GM10266 (cell line): ENCODE measurements around the gene PITPNM3.

Source experiments
- DNase-seq: peaks from one replicate; pipeline ENCODE4 v3.0.0; 2012; ENCODE audit errors: extremely low spot score
- TF ChIP-seq, protein P1 (sequence below): IDR thresholded peaks from 2 replicates; pipeline ENCODE4 v1.5.1; 2012; ENCODE audit warnings: mild to moderate bottlenecking, low read depth; ENCODE audit not compliant: control insufficient read depth, insufficient read depth; ENCODE audit errors: missing control alignments

The PITPNM3 gene

DNA sequence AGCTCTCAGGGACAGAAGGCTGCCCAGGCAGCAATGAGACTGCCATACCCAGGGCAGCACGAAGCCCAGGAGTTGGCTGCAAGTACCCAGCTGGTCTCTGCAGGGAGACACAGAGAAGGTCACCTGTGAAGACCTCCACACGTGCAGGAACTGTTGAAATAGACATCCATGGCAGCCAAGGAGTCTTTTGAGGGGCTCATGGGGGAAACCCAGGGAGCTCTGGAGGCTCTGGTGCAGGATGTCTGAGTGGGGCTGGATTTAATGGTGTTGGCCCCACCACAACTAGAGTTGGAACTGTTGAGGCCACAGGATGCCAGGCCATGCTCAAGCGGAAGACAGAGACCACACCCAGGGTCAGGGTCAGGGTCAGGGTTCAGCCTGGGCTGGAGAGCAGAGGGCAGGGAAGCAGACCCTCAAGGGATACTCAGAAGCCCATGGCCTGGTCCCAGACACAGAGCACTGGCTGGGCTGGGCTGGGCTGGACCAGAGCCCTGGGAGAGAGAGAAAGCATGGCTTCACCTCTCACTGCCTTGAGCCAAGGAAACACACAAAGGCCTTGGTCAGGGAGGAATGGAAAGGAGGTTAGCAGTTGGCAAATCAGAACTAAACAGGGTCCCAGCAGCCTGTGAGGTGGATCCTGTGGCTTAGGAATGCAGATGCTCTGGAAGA, 21.4 kb downstream of the PITPNM3 start:
- TF ChIP-seq, protein P1, sequence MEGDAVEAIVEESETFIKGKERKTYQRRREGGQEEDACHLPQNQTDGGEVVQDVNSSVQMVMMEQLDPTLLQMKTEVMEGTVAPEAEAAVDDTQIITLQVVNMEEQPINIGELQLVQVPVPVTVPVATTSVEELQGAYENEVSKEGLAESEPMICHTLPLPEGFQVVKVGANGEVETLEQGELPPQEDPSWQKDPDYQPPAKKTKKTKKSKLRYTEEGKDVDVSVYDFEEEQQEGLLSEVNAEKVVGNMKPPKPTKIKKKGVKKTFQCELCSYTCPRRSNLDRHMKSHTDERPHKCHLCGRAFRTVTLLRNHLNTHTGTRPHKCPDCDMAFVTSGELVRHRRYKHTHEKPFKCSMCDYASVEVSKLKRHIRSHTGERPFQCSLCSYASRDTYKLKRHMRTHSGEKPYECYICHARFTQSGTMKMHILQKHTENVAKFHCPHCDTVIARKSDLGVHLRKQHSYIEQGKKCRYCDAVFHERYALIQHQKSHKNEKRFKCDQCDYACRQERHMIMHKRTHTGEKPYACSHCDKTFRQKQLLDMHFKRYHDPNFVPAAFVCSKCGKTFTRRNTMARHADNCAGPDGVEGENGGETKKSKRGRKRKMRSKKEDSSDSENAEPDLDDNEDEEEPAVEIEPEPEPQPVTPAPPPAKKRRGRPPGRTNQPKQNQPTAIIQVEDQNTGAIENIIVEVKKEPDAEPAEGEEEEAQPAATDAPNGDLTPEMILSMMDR: no peak
- DNase-seq: no peak

DNA sequence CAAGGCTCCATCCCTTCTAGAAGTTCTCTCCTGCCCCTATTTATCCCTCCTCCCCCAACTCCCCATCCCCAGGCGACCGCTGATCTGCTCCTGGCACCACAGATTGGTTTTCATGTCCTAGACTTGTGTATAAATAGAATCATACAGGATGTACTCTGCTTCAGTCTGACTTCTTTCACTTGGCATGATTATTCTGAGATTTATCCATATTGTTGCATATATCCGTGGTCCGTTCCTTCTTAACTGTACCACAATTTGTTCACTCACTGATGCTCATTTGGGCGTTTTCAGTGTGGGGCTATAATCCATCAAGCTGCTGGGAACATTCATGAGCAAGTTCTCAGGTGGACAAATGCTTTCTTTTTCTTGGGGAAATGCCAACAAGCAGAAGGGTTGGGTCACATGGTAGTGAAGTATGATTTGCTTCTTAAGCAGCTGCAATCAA, 23.9 kb downstream of the PITPNM3 start:
- no peak for DNase-seq
- TF ChIP-seq, protein P1: no peak

DNA sequence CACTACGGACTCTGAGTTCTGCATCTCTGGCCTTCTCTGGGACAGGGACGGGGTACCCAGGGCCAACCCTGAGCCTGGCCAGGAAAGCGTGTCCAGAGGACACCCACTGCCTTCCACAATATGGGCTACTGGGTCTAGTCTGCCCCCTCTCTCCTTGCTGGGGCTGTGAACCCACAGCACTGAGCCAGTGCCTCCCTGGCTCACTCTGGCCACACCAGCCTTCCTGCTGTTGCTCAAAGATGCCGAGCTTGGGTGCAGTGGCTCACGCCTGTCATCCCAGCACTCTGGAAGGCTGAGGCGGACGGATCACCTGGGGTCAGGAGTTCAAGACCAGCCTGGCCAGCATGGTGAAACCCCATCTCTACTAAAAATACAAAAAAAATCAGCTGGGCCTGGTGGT, 24.8 kb downstream of the PITPNM3 start:
- TF ChIP-seq, protein P1: no peak
- DNase-seq: no peak

DNA sequence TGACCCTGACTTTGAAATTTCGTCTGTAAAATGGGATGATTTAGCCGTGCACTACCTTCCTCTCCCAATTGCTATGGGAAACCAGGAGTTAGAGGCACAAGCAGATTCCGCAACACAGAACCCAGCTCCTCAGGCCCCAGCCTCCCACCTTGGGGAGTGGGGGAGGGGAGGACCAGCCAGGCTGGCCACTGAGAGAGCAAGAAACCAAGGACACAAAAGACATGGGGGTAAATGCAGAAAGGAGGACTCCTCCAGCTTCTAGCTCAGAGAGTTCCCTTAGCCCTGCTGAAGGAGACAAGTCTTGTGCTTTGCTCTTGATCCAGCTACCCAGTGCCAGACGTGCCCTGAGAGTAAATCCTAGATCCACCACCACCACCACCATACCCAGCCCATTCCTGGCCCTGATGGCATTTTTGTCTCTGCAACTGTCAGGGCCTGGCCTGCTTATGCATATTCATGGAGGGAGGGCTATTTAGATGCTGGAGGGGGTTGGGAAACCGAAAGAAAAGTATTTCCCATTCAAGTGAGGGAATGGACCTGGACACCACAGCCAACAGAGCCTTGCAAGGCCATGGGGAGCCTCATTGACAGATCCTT, 25.9 kb downstream of the PITPNM3 start:
- no peak for DNase-seq
- TF ChIP-seq, protein P1: no peak

DNA sequence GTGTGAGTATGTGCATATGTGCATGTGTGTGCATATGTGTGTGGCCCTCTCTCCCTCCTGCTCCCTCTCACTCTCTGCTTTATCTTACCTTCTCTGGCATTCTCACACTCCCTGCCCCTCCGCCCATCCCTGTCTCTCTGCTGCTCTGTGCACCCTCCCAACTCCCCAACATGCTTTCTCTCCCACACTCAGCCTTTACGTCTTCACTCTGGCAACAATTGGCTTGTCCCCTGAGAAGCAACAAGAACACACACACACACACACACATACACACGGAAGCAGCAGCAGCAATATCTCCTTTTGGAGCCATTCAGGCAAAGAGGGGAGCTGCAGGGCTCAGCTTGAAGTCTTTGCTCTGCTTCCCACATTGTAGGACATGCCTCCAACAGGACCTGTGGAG, 27.8 kb downstream of the PITPNM3 start:
- DNase-seq: no peak
- TF ChIP-seq, protein P1: no peak

DNA sequence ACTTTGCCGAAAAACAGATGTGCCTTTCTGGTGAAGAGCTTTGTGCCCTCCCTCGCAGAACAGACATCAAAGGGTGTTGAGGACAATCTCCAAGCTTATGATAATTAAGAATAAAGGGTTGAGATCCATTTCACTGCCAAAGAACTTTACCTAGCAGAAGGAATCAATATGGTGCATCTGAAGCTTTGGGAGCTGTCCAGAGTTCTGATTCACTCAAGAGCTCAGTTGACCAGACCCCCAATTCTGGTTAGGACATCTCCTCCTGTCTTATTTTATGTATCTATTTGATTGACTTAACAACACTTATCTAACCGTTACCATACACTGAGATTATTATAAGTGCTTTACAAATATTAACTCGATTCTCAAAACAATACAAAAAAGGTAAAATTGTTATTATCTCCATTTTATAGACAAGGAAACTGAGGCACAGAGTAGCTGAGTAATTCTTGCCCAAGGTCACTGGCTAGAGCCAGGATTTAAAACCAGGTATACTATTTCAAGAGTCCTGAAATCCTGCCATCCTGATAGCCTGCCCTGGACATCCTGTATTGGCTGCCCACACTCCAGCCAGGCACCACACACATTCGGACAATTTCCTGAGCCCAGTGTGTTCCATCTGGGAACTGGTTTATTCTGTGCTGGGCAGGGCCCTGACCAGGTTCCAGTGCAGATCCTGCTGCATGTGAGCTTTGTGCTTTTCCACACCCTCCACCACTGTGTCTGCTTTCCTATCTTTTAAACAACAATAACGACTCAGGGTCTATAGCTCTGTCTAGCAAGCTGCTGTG, 29.8 kb downstream of the PITPNM3 start:
- no peak for DNase-seq

More for the DNA sequence above, 29.8 kb downstream of the PITPNM3 start:
- TF ChIP-seq, protein P1: no peak
